ENCODE results near the gene TPSB2.
"Not testable (repeated sequence)": the region's sequence is repeated elsewhere in the genome, so short reads cannot be mapped to it uniquely, and the experiment has no call there.

Gene TPSB2

DNA sequence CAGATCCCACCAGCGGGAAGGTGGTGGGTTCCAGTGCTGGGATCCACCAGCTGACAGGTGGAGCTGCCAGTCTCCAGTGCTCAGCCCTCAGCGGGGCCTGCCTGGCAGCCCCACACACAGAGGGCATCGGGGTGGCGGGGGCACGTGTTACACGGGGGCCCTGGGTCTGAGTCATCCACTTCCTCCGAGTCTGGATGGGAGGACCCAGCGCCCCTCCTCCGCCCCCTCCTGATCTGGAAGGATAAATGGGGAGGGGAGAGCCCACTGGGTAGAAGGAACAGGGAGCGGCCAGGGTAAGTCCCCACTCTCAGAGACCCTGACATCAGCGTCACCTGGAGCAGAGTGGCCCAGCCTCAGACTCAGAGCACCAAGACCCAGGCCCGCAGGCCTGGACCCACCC lies 10.5 kb upstream of the TPSB2 start, which contains the start of gene TPSAB1:
Gene TPSAB1 (plus strand): TSS at position 270 of the 400 bp plus-strand sequence. CDS start 234 bp downstream, outside the sequence.
- DNase-seq: not testable (repeated sequence)

DNA sequence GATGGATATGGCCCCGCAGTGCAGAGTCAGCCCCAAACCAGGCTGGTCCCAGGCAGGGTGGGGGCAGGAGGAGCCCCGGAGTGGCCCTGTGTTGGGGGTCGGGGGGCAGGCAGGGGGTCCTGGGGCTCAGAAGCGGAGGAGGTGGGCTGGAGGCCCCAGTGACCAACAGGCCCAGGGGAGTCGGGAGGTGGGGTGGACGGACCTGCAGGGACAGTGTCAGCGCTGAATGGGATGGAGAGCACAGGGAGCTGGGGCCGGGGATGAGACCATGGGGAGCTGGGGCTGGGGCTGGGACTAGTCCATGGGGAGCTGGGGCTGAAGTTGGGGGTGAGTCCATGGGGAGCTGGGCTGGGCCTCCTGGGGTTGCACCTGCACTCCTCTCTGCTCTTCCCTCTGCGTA lies 9.6 kb upstream of the TPSB2 start:
- not testable (repeated sequence) for DNase-seq

DNA sequence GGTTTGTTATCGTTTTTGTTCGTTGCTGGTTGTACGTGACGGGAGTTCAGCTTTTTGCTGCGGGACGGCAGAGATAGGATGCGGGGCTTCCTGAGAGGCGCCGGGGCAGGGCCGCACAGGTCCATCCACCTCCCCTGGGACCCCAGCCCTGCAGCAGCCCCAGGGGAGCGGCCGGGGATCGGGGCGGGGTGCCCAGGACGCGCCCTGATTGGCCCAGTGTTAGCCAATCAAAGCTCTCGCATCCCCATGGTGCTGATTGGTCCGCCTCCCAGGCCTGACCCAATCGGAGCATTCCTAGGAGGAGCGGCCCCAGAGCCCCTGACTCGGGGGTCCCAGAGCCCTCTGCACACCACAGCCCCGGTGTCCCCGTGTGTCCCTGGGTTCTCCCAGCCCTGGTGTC lies 8.9 kb upstream of the TPSB2 start:
- not testable (repeated sequence) for DNase-seq

DNA sequence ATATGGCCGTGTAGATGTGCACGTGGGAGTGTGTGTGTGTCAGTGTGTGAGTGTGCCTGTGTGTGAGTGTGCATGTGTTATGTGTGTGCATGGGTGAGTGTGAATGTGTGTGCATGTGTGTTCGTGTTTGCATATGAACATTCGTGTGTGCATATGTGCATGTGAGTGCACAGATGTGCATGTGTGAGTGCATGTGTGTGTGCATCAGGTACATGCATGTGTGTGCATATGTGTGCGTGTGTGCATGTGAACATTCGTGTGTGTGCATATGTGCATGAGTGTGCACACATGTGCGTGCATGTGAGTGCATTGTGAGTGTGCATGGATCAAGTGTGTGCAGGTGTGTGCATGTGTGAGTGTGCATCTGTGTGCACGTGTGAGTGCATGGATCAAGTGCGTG lies 8.0 kb upstream of the TPSB2 start:
- DNase-seq: no peak

DNA sequence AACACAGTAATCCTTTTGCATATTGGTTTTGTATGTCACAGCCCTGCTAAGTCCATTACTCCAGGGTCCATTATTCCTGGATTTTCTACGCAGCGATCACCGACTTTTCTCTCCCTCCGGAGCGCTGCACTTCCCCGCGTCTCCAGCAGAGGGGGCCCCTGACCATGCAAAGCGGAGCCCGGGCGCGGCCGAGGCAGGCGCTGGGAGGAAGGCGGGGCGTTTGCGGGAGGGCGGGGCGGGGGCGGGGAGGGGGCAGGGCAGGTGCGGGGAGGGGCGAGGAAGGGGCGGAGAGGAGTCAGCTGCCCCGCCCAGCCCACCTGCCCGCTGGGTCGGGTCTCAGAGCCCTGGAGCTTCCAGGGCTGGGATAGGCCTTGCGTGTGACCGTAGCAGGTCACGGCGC lies 6.7 kb upstream of the TPSB2 start:
- not testable (repeated sequence) for DNase-seq

DNA sequence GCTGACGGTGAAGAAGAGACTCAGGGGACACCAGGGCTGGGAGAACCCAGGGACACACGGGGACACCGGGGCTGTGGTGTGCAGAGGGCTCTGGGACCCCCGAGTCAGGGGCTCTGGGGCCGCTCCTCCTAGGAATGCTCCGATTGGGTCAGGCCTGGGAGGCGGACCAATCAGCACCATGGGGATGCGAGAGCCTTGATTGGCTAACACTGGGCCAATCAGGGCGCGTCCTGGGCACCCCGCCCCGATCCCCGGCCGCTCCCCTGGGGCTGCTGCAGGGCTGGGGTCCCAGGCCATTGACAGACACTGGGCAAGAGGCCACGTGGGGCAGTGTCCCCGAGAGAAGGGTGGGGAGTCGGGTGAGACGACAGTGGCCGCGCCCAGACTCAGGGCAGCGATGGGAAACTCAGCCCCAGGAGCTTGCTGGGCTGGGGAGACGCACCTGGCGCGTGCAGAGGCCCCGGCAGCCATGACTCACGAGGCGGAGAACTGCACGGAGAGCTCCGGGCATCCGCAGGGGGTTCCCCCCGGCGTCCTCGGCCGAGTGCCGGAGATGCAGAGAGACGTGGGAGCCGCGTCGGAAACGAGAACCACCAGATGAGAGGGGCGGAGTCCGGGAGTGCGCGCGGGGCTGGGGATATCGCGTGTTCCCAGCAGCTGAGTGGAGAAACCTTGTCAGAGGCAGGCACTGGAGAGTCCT lies 2.2 kb upstream of the TPSB2 start:
- not testable (repeated sequence) for DNase-seq

DNA sequence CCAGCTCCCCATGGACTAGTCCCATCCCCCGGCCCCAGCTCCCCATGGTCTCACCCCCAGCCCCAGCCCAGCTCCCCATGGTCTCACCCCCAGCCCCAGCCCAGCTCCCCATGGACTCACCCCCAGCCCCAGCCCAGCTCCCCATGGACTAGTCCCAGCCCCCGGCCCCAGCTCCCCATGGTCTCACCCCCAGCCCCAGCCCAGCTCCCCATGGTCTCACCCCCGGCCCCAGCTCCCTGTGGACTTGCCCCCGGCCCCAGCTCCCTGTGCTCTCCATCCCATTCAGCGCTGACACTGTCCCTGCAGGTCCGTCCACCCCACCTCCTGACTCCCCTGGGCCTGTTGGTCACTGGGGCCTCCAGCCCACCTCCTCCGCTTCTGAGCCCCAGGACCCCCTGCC lies 1.3 kb upstream of the TPSB2 start:
- not testable (repeated sequence) for DNase-seq

DNA sequence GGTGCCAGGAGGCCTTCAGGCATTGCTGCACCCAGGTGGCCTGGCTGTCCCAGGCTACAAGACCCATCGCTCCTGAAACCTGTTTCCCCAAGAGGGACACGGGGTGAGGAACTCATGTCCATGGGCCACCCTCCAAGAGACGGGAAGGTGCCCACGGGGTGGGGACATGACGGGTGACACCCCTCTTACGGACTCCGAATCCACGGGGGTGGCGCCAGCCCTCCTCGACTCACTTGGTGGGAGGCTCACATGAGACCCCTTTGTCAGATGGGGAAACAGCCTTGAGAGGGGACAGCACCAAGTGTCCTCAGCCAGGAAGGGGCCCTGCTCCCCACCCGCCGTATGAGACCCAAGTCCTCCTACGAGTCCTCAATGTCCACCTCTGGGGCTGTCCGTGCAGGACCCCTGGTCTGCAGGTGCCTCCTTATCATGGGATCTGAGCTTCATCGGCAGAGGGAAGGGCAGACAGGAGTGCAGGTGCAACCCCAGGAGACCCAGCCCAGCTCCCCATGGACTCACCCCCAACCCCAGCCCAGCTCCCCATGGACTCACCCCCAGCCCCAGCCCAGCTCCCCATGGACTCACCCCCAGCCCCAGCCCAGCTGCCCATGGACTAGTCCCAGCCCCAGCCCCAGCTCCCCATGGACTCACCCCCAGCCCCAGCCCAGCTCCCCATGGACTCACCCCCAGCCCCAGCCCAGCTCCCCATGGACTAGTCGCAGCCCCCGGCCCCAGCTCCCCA lies 658 bp upstream of the TPSB2 start:
- not testable (repeated sequence) for DNase-seq

DNA sequence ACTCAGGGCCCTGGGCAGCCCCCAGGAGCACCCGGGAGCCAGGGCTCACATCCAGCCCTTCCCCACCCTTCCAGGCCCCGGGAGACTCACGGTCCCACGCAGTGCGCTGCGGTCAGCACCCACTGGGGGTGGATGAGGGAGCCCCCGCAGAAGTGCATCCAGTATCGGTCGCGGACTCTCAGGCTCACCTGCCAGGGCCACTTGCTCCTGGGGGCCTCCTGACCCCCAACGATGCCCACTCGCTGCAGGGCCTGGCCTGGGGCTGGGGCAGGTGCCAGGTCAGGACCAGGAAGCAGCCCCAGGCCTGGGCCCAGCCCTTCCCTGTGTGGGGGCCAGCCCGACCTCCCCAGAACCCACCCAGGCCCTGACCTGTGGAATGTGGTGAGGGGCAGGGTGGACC lies 508 bp downstream of the TPSB2 start:
- DNase-seq: not testable (repeated sequence)

DNA sequence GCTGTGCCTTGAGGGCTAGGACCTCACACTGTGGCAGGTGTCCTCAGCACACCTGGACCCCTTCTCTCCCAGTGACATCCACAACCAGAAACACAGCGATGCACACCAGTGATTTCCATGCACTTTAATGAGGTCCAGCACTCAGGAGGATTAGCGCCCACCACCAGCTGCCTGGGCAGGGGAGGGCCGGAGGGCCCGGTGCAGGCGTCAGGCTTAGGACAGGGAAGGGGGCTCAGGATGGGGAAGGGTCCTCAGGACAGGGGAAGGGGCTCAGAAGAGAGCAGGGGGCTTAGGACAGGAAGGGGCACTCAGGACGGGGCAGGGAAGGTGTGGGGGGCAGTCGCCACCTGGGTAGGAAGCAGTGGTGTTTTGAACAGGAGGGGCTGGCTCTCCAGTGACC lies 1.8 kb downstream of the TPSB2 start:
- DNase-seq: not testable (repeated sequence)

DNA sequence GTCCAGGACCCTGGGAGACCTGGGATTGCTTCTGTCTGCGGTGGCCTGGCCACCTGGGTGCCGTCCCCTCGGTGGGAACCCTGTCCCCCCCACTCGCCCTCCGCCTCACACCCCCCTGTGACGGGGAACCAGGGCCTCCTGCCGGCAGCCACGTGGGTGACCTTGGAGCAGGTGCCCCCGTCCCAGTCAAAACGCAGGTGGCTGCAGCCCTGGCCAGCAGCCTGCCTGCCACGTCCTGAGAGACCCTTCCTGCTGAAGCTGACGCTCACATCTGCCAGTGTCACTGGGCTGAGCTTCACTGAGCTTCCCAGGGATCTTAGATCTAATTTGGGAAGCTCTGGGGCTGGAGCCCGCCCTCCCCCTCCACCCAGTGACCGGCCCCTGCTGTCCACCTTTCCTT lies 3.3 kb downstream of the TPSB2 start:
- DNase-seq: not testable (repeated sequence)

DNA sequence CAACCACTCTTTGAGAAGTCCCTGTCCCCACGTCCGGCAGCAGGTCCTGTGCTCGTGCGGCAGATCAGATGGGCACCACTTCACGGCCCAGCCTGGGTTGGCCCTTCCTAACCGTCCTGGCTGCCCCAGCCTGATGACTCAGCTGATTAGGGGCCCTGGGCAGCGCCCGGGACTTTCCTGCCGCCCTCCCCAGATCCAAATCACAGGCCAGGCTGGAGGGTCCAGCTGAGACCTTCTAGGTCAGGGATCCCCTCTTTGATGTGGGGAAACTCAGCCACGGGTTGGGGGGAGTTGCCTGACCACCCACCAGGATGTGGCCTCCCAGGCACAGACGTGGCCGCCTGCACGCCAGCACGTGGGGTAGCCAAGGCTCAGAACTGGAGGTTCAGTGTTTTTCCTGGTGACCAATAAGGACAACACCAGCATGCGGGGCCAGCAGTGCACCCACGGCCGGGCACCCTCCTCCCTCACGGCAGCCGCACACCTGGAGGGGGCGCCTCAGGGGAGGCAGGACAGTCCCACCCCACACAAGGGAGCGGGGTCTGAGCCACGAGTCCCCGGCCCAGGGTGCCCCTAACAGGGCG lies 4.2 kb downstream of the TPSB2 start:
- DNase-seq: not testable (repeated sequence)

DNA sequence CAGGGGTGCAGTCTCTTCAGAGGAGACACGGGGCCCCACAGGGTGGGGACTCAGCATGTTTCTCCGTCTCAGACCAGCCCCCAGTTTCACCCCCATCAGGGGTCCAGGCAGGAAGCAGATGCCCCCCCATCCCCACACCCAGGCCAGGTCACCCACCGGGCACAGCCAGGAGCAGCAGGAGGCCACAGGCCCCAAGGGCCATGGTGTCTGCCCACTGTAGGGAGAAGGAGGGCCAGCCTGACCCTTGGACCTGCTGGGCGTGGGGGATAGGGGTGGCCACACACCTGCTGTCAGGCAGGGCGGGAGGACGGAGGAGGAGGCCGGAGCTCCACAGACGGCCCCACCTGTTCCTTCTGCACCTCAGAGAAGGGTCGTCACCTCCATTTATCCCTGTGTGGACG lies 4.9 kb downstream of the TPSB2 start, which contains the start of gene TPSG1:
Gene TPSG1 (minus strand): TSS at position 218 of the 401 bp plus-strand sequence. CDS start 16 bp downstream, at position 202.
- DNase-seq: no peak

DNA sequence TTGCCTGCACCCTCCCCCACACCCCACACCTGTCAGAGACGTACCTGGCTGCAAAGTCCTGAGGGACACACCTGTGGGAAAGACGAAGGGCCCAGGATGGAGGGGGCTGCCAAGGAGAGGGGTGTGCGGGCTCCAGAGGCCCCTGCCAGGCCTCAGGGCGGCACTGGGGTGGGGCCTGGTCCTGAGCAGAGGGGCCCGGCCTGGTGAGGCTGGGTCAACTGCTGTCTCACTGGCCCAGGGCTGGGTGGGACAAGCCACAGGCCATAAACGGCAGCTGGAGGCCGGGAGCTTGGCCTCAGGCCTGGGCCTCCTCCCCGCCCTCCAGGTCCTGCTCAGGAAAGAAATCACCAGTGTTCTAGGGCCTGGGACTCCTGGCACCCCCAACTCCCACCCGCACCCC lies 5.4 kb downstream of the TPSB2 start:
- no peak for DNase-seq

DNA sequence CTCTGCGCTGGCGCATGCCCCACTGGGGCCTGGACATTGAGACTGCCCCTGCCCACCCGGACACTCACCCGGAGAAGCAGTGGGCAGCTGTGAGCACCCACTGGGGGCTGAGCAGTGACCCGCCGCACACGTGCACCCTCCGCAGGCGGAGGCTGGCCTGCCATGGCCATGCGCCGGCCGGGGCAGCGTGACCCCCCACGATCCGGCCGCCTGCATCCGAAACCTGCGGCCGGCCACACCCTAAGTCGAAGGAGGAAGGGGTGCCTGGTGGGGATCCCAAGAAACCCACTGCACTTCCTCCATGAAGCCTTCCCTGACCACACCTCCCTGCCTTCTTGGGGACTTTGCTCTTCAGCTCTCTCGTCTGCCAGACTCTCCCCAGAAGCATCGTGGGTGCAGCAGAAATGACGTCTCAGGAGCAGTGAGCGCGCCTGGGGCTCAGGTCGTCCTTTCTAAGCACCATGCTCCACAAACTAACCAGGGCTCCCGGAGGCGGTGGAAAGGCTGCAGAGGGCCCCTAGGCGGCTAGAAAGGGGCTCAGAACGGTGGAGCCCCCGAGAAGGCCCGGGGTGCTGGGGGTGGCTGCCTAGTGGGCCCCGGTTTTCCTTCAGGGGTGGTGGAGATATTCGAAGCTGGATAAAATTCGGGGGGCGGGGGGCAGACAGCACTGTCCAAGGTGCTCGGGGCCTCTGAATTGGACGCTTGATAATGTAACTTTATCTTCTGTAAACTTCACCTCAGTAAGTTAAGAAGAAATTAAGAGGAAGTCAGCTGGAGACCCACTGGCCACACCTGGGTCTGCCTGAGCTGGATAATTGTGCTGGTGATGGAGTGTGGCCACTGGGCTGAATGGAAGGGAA lies 6.4 kb downstream of the TPSB2 start:
- DNase-seq: no peak

DNA sequence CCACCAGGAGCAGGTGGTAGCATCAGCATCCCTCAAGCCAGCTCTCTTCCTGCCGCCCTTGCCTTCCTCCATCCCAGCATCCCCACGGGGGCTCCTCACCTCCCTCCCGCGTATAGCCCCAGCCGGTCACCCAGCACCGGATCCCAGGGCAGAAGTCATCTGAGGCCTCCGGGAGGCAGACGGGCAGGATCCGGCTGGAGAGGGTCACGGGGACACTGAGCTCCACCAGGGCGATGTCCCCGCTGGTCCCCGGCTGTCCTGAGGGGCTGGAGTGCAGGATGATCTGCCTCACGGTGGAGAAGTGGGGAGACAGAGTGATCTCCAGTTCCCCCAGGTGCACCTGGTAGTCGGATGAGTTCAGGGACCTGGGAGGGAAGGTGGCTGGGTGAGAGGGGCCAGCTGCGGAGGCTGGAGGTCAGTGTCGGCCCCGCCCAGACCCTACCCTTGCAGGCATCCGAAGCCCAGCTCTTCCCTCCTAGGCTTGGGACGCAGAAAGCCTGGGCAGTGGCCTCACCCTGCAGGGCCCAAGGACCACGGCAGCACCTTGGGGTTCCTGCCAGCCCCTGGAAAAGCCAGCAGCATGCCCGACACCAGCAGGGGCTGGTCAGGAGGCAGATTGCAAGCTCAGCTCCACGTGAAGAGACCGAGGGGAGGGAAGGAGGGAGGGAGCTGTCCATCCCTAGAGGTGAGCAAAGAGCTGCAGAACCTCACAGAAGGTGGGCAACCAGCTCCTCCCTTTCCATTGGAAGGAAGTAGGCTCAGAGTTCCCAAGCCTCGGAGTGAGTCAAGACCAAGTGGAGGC lies 7.2 kb downstream of the TPSB2 start:
- no peak for DNase-seq

DNA sequence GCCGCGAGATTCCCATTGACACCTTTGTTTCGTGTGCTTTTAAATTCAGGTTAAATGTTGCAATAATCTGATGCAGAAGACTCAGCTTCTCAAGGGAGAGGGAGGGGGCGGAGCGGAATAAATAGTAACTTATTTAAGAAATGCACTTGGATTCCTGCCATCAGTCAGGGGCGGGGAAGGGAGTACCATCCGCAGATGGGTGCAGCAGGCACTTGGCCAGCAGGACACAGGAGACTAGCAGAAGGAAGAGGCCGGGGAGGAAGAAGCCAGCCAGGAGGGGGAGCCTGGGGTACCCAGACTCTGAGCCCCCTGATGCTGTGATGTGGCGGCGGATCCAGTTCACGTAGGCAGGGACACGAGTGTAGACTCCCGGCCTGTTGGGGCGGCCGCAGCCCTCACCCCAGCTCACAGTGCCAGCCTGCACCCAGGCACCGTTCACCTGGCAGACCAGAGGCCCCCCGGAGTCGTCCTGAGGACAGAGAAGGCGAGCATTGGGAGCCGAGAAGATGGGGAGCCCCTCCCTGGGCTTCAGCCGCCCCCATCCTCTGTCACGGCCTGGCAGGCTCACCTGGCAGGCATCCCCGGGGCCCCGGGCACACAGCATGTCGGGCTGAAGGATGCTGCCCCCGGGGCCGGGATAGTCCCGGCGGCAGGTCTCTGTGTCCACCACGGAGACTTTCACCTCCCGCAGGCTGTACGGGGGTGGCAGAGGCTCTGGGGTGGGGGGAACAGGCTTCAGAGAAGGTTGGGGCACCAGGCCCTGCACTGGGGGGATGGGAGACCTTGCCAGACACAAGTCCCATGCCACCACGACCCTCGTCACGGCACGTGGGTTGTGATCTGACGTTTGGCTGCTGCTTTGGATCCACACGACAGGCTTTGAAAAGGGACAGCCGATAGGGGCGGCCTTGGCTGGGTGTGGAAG lies 8.1 kb downstream of the TPSB2 start:
- DNase-seq: no peak

DNA sequence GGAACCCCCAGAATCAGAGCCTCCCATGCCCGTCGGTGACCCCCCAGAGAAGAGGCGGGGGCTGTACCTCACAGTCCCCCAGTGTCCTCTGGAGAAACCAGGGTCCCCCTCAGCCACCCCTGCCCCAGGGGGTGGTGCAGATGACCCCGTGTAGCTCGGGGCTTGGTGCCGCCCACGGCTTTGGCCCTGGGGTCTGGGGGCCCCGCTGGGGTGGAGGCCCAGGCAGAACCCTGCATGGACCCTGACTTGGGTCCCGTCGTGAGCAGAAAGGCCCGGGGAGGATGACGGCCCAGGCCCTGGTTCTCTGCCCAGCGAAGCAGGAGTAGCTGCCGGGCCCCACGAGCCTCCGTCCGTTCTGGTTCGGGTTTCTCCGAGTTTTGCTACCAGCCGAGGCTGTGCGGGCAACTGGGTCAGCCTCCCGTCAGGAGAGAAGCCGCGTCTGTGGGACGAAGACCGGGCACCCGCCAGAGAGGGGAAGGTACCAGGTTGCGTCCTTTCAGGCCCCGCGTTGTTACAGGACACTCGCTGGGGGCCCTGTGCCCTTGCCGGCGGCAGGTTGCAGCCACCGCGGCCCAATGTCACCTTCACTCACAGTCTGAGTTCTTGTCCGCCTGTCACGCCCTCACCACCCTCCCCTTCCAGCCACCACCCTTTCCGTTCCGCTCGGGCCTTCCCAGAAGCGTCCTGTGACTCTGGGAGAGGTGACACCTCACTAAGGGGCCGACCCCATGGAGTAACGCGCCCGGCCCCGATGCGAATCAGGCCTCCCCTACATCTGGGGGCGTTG lies 8.9 kb downstream of the TPSB2 start:
- no peak for DNase-seq

DNA sequence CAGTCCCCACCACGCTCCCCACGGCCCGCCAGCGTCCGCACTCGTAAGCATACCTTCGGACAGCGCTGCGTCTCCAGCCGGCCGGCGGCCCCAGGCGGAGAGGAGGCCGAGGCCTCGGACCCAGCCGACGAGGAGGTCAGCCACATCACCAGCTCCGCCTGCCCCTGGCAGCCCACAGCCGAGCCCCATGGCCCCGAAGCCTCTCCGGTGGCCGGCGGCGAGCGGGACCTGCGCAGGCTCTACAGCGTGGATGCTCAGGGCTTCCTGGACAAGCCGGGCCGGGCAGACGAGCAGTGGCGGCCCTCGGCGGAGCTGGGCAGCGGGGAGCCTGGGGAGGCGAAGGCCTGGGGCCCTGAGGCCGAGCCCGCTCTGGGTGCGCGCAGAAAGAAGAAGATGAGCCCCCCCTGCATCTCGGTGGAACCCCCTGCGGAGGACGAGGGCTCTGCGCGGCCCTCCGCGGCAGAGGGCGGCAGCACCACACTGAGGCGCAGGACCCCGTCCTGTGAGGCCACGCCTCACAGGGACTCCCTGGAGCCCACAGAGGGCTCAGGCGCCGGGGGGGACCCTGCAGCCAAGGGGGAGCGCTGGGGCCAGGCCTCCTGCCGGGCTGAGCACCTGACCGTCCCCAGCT lies 9.8 kb downstream of the TPSB2 start:
- DNase-seq: no peak
